DND-41 (cell line): ENCODE data around the gene ANO6.

Experiments used
- CTCF ChIP-seq: IDR thresholded peaks from 2 replicates; pipeline ENCODE4 v1.5.1; 2012; ENCODE audit warnings: borderline replicate concordance, low read length, moderate library complexity, mild to moderate bottlenecking; ENCODE audit not compliant: poor library complexity, severe bottlenecking; ENCODE audit errors: extremely low read depth
- EZH2 ChIP-seq: IDR thresholded peaks from 3 replicates; pipeline ENCODE4 v1.6.1; 2012; ENCODE audit warnings: borderline replicate concordance, low read depth, mild to moderate bottlenecking, moderate library complexity, low read length, inconsistent platforms; ENCODE audit not compliant: severe bottlenecking

- TF ChIP-seq CTCF (no peak), EZH2 (no peak)
Observed at GRCh38 chr12:45434094-45434493, 218.2 kb downstream of the ANO6 start.
